Stimulated activated CD4-positive, alpha-beta T cell treated with anti-CD3 and anti-CD28 coated beads, Interleukin-1b, Interleukin-23, amount 100 ng/mL, for 24 hours (primary cell): Measurements from ENCODE around the gene TIGD3.

Experiments
- DNase-seq, 4 experiments: peaks; one replicate each; pipeline ENCODE4 v3.0.0-alpha.2; 2020; ENCODE audit warnings: low read depth in 4 of 4, low spot score in 1 of 4

Gene TIGD3

GRCh38 chr11:65404638-65405339 lies 50.2 kb downstream of the TIGD3 start:
- no peak for DNase-seq
